Aorta (tissue), 5 donors: ENCODE data around the gene JMJD7. TPM values are rescaled to one million over a fixed set of nuclear protein-coding genes. Genes with fewer than 3 reads are reported as not detected.

ENCODE experiments used
- ATAC-seq: fragments of 200-7000 bp; cut with Tn5 transposase; one replicate; pipeline ENCODE4 v1.9.1; 2022; ENCODE audit warnings: moderate library complexity; ENCODE audit not compliant: low FRiP score
- DNase-seq, 2 donors: peaks; one replicate each; pipeline ENCODE4 v3.0.0-alpha.2; 2020
- H3K27ac ChIP-seq, 2 donors: one replicate each; pipeline ENCODE4 v1.5.1; 2013; ENCODE audit warnings: low read length in 2 of 2, mild to moderate bottlenecking in 2 of 2, moderate library complexity in 2 of 2, control low read depth in 1 of 2, inconsistent platforms in 1 of 2, low read depth in 1 of 2
- H3K27me3 ChIP-seq, 2 donors: one replicate each; pipeline ENCODE4 v1.6.1; 2013; ENCODE audit warnings: control low read depth in 1 of 2, low read length in 1 of 2, mild to moderate bottlenecking in 1 of 2, moderate library complexity in 1 of 2; ENCODE audit not compliant: insufficient read depth in 2 of 2, control insufficient read depth in 1 of 2
- H3K36me3 ChIP-seq, 2 donors: one replicate each; pipeline ENCODE4 v1.6.1; 2013; ENCODE audit warnings: control low read depth in 1 of 2, low read length in 1 of 2, mild to moderate bottlenecking in 1 of 2; ENCODE audit not compliant: insufficient read depth in 2 of 2, control insufficient read depth in 1 of 2
- H3K4me1 ChIP-seq, 2 donors: one replicate each; pipeline ENCODE4 v1.6.1; 2013; ENCODE audit warnings: low read length in 2 of 2, control low read depth in 1 of 2, mild to moderate bottlenecking in 1 of 2, moderate library complexity in 1 of 2; ENCODE audit not compliant: insufficient read depth in 2 of 2, control insufficient read depth in 1 of 2
- H3K4me3 ChIP-seq, 2 donors: one replicate each; pipeline ENCODE4 v1.5.1; 2013; ENCODE audit warnings: low read length in 2 of 2, control low read depth in 1 of 2, mild to moderate bottlenecking in 1 of 2
- H3K9me3 ChIP-seq: one replicate; pipeline ENCODE4 v1.6.1; 2013; ENCODE audit warnings: mild to moderate bottlenecking, low read length; ENCODE audit not compliant: control insufficient read depth
- WGBS, 2 donors: extraction: QIAGEN DNeasy Blood & Tissue Kit; methylation state at CpG; one replicate each; pipeline ENCODE4 v1.1.7; 2013; 5-methylcytosine and 5-hydroxymethylcytosine counted together
- intact Hi-C, 2 donors: fragments of 100-400 bp; cut with DNase I; formaldehyde crosslinking; loops; one replicate each; pipeline versions ENCODE4 v1.14.2 to v1.15.0; 2022
- polyA plus RNA-seq, 2 donors: library from polyadenylated mRNA; stranded (reverse); fragments of 200-250 nt; gene quantifications; one replicate each; pipeline ENCODE4 v1.2.3, GENCODE V29; 2013
- total RNA-seq, 2 donors: library from RNA; stranded (reverse); fragmentation: NEBNext Ultra II Directional; extraction: Animal tissue kit (Norgen Biotek cat#: 25700); gene quantifications; one replicate each; pipeline ENCODE4 v1.2.1, GENCODE V29; 2021
- donor health status: healthy with polysubstance abuse.
- donor health status: Bipolar disorder and iron deficiency.
- donor health status: DM: no; HTN: no; CAD: no.
- donor health status: DM: no; HTN: no; CAD: no.
- donor health status: DM: yes; HTN: yes; CAD: no.

JMJD7 gene
- total and polyA plus RNA-seq, 4 donors = 7.0 to 12.6 (median 10.0) TPM

DNA sequence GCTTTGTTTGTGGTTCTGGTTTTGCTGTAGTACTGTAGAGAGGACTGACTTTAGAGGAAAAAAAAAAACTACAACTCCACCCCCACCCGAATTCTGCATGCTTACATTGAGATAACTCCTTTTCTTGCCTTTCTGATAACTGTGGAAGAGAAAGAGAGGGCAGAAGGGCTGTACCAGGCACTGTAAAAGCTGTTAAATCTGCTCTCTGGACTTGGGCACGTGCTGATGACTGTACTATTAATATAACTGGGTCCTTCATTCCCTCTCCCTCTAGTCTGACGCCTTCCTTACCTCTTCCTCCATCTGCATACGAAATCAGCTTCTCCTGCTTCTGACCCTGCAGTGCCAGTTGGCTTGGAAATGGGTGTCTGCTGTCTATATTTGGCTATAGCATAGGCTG, 38.7 kb upstream of the JMJD7 start:
- no peak for ATAC-seq
- Histone ChIP-seq H3K27me3 (no peaks in the 10 kb centered on the region), H3K4me3 (no peak overlapping the region), H3K4me1 (peaks cover 6 to 8% of the 10 kb centered on the region in 2 donors), H3K27ac (no peak overlapping the region), H3K9me3 (no peaks in the 10 kb centered on the region), H3K36me3 (no peaks in the 10 kb centered on the region)
- 6 to 17% methylated on average over 4 of the region's 4 CpGs for WGBS, 2 donors
- DNase-seq = no peak
- intact Hi-C loops = no loop called here

DNA sequence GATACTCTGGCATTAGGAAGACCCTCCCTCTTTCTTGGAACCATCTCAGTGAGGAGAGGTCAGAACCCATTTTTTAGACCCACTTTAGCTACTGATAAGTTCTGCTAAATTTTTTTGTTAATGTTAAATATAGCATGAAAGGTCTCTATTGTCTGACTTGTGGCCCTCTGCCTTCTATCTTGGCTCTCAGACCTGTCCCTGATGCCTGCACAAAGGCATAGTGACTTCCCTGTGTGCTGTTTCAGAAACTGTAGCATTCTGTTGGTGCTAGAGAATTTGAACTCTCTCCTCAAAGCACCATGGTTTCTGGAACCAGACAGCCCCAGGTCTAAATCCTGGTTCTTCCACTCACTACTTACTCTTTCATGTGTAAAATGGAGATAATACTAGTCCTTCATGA, 38.2 kb upstream of the JMJD7 start:
- Histone ChIP-seq H3K27ac (peak overlapping the region in 1 of 2 donors; percentile 30), H3K27me3 (no peaks in the 10 kb centered on the region), H3K4me3 (no peak overlapping the region), H3K4me1 (peaks cover 6 to 8% of the 10 kb centered on the region in 2 donors), H3K36me3 (no peaks in the 10 kb centered on the region), H3K9me3 (no peaks in the 10 kb centered on the region)
- DNase-seq = no peak
- ATAC-seq = no peak
- intact Hi-C loops = no loop called here

DNA sequence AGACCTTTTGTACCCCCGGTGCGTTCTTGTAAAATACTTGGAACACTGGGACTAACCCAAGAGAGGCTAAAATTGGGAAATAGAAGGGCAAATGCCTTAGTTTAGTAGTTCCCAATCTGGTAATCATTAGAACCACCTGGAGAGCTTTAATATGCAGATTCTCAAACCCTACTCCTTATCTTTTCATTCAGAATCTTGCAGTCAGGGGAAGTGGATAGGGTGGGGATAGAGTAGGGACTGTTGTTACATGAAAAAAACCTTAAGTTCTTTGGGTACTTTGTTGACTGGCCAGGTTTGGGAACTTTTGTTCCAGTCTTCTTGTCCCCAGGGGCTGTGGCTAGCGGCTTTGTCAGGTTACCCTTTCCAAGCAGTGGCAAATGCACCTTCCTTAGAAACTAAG, 37.7 kb upstream of the JMJD7 start:
- Histone ChIP-seq H3K27ac (peak overlapping the region in 1 of 2 donors; percentile 73), H3K27me3 (no peaks in the 10 kb centered on the region), H3K4me3 (no peak overlapping the region), H3K36me3 (no peaks in the 10 kb centered on the region), H3K4me1 (peaks cover 6 to 8% of the 10 kb centered on the region in 2 donors), H3K9me3 (no peaks in the 10 kb centered on the region)
- ATAC-seq = no peak
- intact Hi-C loops = no loop called here
- 84 to 89% methylated on average over 3 of the region's 3 CpGs for WGBS, 2 donors
- DNase-seq = no peak

DNA sequence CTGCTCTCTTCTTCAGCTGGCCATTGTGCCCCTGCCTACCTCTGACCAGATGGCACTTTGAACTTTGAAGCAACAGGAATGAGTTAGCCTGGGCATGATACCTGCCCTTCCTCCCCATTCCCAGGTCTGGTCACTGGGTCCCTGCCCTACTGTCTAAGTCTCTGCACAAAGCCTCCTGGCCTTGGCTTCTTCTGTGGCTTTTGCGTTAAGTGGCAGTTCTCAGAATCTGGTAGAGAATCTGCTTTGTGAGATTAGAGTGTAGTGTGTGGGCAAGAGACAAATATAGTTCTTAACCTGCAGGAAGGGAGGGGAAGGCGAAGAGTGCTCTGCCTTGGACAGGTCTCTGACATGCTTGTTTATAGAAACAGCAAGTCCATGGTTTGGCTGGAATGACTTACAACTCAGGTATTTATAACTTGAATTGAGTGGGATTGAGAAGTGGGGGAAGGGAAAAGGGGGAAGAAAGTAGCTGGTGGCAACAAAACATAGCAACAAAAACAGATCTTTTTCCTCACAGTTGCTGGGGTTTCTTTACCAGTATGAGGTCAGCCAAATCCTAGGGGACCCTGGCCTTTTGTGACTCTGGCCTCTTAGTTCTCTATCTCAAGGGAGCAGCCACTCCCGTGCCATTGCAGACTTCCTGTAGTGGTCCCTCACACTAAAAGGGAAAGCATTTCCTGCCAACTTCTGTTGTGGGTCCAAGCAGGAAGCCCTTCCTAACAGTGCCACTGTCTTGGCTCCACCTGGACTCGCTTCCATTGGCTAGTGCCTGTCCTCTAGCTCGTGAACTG, 36.9 kb upstream of the JMJD7 start:
- Histone ChIP-seq H3K4me1 (peaks cover 6 to 9% of the 10 kb centered on the region in 2 donors), H3K27me3 (no peaks in the 10 kb centered on the region), H3K27ac (peak overlapping the region; percentile 73 to 90), H3K9me3 (no peaks in the 10 kb centered on the region), H3K4me3 (no peak overlapping the region), H3K36me3 (no peaks in the 10 kb centered on the region)
- ATAC-seq = peak; percentile 42
- 39 to 44% methylated on average over 5 of the region's 5 CpGs for WGBS, 2 donors
- DNase-seq = no peak
- intact Hi-C loops = no loop called here

DNA sequence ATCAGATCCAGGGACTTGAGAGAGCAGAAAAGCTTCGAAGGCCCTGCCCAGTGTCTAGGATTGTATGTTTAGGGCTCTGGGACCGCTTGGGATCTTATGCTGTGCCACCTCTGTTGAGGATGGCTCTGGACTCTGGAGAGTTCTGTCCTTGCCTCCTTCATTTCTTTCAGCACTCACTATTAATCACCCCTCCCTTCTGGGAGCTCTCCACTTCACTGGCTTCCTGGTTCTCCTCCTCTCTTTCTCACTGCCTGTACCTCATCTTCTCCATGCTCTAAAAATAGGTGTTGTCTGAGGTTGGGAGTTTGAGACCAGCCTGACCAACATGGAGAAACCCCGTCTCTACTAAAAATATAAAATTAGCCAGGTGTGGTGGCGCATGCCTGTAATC, 36.4 kb upstream of the JMJD7 start:
- H3K36me3 ChIP-seq = no peaks in the 10 kb centered on the region
- peak overlapping the region in 1 of 2 donors; percentile 90 for H3K27ac ChIP-seq
- H3K9me3 ChIP-seq = no peaks in the 10 kb centered on the region
- intact Hi-C loops = no loop called here
- 96% methylated on average over 4 of the region's 4 CpGs for whole genome bisulfite sequencing, 2 donors
- no peaks in the 10 kb centered on the region for H3K27me3 ChIP-seq
- no peak for DNase-seq
- no peak overlapping the region for H3K4me3 ChIP-seq
- peaks cover 6 to 9% of the 10 kb centered on the region in 2 donors for H3K4me1 ChIP-seq
- peak; percentile 6 for ATAC-seq

DNA sequence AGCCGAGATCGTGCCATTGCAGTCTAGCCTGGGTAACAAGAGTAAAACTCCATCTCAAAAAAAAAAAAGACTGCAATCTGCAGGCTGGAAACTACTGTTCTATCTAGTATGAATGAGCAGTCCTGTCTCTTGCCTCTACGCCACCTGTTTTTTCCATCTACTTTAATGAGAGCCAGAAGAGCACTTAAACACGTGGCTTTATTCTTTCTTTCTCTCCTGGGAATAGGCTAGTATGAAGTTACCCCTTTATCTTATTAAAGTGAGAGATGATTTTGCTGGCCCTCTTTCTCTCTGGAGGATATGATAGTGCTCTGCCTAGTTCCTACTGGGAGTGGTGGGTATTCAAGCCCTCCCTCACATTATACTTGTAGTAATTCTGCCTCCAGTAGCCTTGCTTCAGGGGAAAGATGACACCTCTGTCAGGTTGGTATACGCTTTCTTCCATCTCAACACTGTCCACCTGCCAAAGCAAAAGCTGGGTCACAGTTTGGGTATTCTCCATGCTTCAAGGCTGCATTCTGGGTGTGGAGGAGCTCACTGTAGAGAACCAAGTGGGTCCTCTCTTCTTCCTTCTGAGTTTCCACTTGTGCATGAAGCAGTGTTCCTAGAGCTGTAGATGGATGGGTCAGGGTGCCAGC, 35.8 kb upstream of the JMJD7 start:
- Histone ChIP-seq H3K36me3 (no peaks in the 10 kb centered on the region), H3K4me1 (peaks cover 6 to 9% of the 10 kb centered on the region in 2 donors), H3K9me3 (no peaks in the 10 kb centered on the region), H3K27me3 (no peaks in the 10 kb centered on the region), H3K27ac (no peak overlapping the region), H3K4me3 (no peak overlapping the region)
- intact Hi-C loops = no loop called here
- DNase-seq (no peak), ATAC-seq (no peak)
- 92% methylated on average over 5 of the region's 5 CpGs for WGBS, 2 donors

DNA sequence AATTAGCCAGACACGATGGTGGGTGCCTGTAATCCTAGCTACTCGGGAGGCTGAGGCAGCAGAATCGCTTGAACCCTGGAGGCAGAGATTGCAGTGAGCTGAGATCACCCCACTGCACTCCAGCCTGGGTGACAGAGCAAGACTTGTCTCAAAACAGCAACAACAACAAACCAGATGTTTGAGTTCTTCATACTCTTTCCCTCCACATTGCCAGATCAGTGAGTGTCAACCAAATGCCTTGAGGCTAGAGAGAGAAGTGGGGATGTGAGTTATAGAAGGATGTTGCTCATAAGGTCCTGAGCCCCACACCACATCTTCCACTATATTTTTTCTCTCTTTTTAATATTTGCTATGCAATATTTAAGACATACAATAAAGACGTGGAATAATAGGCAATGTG, 33.8 kb upstream of the JMJD7 start:
- Histone ChIP-seq H3K27ac (no peak overlapping the region), H3K4me3 (no peak overlapping the region), H3K4me1 (peaks cover 9% of the 10 kb centered on the region in 2 donors)

DNA sequence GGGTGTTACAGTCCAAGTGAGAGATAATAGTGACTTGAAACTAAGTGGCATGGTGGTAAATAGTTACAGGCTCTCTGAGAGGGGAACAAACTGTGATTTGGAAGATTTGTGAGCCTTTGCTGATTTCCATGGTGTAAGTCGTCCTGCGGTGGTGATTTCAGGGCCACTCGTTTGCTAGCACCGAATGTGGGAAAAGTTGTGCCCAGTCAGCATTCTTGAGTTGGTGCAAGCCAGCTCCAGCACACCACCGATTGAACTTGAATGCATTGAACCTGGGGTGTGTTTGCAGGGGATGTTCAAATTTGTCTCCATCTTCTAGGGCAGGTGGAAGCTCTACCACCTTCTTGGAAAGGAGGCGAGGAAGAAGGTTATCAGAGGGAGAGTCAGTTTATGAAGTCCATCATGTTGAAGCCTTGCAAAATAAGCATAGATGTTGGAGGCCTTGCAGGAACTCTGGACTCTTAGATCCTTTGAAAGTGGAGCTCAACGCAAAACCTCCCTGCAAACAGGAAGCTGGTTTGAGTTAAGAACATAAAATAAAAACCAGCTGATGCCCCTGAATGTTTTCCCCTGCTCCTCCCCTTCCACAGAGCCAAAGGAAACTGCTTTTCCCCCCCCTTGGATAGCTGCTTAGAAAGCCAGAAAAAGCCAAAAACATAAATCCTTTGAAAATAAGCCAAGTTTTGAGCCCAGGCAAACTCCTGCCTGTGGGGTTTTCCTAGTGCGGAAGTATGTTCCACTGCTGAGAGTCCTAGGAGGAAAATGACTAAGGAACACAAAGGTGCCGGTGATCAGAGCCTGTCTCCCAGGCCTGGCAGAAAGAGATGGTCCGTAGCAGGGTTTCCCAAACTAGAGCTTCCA, 31.7 kb upstream of the JMJD7 start:
- Histone ChIP-seq H3K36me3 (no peaks in the 10 kb centered on the region), H3K27ac (peak overlapping the region in 1 of 2 donors; percentile 78), H3K4me1 (peaks cover 3% of the 10 kb centered on the region in 2 donors), H3K27me3 (no peaks in the 10 kb centered on the region), H3K4me3 (no peak overlapping the region), H3K9me3 (no peaks in the 10 kb centered on the region)
- intact Hi-C loops = no loop called here
- DNase-seq (no peak), ATAC-seq (no peak)
- 24 to 31% methylated on average over 10 of the region's 10 CpGs for WGBS, 2 donors

More for the DNA sequence above, 33.8 kb upstream of the JMJD7 start:
- DNase-seq = no peak
- whole genome bisulfite sequencing, 2 donors = 81 to 82% methylated on average over 4 of the region's 4 CpGs
- no peaks in the 10 kb centered on the region for H3K36me3 ChIP-seq
- no peaks in the 10 kb centered on the region for H3K27me3 ChIP-seq
- intact Hi-C loops = no loop called here
- H3K9me3 ChIP-seq = no peaks in the 10 kb centered on the region
- no peak for ATAC-seq
